GM12872 (cell line): ENCODE measurements around the gene SORCS1.

Source experiments
- TF ChIP-seq, protein P1 (sequence below): IDR thresholded peaks from 3 replicates; pipeline ENCODE4 v1.5.1; 2011; ENCODE audit warnings: low read depth, mild to moderate bottlenecking, low read length, moderate library complexity; ENCODE audit not compliant: insufficient read depth

SORCS1 gene

DNA sequence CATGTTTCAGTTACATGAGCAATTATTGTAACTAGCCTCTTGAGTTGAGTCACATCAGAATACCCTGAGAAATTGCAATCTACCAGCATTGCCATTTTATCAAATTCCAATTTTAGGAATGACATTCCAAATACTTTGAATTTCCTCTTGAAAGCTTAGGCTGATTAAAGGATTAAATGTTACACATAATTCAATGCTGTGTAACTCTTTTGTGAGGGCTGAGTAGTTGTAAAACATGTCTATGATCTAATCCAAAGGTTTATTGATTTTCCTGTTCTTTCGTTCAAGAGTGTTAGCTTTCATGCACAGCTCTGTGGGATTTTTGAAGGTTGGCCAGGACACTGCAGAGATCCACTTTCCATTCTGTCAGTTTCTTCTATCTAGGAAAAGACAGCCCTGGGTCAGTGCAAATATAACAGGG, 193.1 kb downstream of the SORCS1 start:
- TF ChIP-seq, protein P1, sequence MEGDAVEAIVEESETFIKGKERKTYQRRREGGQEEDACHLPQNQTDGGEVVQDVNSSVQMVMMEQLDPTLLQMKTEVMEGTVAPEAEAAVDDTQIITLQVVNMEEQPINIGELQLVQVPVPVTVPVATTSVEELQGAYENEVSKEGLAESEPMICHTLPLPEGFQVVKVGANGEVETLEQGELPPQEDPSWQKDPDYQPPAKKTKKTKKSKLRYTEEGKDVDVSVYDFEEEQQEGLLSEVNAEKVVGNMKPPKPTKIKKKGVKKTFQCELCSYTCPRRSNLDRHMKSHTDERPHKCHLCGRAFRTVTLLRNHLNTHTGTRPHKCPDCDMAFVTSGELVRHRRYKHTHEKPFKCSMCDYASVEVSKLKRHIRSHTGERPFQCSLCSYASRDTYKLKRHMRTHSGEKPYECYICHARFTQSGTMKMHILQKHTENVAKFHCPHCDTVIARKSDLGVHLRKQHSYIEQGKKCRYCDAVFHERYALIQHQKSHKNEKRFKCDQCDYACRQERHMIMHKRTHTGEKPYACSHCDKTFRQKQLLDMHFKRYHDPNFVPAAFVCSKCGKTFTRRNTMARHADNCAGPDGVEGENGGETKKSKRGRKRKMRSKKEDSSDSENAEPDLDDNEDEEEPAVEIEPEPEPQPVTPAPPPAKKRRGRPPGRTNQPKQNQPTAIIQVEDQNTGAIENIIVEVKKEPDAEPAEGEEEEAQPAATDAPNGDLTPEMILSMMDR = no peak

DNA sequence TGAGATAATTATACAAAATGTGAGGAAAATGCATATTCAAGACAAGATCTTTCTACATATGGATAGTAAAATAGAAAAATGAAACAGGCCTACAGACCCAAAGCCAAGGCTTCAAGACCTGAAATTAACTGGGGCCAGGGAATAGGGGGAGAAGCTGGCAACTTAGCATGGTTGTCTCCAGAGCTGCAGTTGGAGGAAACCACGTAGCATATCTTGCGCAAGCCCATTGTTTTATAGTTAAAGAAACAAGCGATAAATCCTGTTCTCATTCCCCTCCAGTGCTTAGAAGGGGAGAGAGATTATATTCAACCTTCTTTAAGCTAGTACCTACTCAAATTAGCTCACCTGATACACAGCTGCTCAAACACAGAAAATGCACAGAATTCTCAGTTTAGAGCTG, 197.1 kb downstream of the SORCS1 start:
- TF ChIP-seq, protein P1 = no peak

DNA sequence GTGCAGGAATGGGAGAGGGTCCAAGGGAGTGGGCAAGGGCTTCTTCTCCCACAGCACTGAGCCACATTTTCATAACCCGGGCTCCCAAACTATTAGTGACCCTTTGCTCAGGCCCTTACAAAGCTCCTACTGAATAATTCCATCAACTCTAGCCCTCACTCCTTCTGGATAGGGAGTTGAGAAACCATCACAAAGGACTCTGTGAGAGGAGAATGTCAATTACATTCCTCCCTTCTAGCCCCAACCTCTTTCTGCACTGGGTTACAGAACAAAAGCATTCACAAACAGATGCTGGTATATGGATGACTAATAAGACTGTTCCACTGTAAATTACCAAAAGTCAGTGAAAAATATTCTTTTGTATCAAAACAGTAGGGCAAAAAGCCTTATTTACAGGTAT, 203.7 kb downstream of the SORCS1 start:
- TF ChIP-seq, protein P1 = no peak

DNA sequence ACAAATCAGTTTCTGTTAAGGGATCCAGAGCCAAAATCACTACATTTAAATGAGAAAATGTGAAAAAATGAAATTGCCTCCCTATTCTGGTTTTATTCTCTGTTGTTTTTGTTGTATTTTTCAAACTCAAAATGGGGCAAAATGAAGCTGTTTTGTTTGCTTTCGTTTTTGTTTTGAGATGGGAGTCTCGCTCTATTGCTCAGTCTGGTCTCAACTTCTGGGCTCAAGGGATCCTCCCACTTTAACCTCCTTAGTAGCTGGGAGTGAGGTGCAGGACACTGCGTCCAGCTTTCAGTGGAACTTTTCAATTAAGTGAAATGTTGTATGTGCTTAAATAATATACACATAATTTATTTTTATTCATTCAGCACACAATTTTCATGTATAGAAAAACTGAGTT, 205.0 kb downstream of the SORCS1 start:
- TF ChIP-seq, protein P1 = no peak

DNA sequence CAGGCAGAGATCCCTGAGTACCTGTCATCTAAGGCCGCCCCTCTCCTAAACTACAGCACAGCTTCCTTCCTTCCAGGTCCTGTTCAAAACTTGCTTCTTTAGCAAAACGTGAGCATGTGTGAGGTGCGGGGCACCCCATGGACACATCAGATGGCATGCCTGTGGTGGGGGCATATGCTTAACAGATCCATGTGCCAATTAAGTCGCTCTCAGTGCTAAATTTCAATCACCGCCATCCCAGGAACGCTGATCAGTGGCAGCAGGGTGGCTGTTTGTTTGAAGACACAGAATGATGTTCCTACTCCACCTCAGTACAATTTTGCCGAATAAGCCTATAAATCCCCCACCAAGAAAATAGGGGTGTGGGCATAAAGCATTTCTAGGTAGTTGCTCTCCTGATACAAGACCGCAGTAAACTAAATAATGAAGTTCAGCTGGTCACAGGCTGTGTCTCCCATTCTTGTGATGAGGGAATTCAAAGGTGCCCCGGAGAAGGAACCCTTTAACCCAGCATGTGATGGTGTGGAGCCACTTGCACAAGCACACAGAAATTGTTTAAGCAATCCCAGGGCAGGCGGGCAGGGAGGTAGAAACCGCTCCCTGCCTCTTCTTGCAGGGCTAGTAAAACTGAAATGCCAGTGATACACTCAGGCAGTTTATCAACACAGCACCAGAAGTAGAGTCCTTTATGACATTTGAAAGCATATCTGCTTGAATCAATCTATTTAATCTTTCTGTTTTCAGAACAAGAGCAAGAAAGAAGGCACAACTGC, 205.7 kb downstream of the SORCS1 start:
- TF ChIP-seq, protein P1 = no peak

DNA sequence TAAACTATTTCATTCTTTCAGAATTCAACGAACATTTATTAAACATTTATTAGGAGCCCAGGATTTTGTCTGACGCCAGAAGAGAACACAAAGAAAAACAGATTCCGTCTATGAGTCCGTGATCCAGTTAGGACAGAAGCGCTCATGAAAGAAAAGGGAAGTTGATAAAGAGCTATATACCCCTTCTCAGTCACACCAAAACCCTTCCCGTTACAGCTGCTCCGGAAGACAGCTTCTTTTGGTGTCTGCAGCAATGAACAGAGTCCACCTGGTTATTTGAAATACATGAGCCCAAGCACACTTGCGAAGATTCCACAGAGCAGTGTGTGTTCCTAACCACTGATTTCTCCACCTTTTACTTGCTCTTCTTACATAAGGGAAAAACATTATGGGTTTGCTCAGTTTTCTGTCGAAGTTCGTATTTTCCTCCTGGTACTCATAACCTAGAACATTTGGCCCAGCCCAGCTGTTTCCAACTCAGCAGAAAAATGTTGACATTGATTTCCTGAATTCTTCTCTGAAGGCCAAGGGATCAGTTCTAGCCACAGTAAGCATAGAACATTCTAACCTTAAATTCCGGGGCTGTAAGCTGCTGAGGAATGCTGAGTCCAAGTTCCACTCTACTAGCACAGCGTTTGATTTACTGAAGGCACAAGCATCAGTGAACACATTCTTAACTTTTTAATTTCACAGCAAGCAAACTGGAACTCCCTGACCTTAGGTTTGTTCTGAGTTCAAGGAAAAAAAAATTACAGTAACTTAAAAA, 206.5 kb downstream of the SORCS1 start:
- TF ChIP-seq, protein P1 = no peak

DNA sequence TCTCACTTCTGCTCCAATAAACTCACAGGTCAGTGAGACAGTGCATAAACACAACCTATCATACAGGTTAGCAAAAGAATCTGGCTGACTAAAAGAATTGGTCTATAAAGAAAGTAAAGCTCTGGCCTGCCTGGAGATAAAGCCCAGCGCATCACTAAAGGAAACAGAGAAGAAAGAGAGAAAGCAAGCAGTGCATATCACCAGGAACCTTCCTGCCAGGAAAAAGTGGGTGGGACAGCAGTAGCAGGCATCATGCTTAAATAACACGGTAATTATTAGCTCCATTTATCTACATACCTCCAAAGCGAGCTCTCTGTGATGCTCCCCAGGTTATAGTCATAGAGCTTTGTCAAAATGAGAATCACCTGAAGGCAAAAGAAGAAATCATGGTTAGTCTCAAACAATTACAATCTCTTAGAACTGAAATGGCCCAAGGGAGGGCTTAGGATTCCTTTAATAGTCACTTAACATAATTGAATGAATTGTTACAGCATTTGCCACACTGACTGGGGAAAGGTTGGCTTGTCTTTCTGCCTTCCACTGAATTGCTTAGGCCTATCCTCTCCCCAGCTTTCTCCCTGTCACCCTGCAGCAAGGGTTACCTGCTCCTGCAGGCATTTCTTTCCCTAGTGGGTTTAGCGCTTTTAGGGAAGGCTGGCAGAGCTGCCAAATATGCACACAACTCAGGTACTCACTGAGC, 208.1 kb downstream of the SORCS1 start:
- TF ChIP-seq, protein P1 = no peak
